Measurements from ENCODE around the gene MAGEF1. TPM values are rescaled to one million over a fixed set of nuclear protein-coding genes. Genes with fewer than 3 reads are reported as not detected.

Gene MAGEF1
- total RNA-seq, 1 donor from 2014 or later, result 30.2 TPM

DNA sequence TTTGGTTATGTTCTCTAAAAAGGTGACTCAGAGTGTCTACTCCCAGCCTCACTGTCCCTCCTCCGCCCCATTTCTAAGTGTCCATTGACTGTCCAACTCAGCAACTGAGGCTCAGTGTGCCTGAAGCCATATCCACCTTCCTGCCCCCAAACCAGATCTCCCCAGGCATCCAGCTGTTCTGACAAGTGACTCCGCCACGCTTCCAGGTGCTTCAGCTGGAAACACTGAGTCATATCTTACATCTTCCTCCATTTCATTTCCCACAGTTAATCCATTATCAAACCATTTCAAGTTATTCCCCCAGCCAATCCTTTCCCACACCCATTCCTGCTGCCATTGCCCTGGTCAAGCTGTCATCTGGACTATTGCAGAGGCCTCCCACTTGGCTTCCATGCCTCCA, 17.1 kb downstream of the MAGEF1 start:
- intact Hi-C loops (cut with DNase I), result no loop called here
- no peak for DNase-seq (ENCODE audit: low spot score)

DNA sequence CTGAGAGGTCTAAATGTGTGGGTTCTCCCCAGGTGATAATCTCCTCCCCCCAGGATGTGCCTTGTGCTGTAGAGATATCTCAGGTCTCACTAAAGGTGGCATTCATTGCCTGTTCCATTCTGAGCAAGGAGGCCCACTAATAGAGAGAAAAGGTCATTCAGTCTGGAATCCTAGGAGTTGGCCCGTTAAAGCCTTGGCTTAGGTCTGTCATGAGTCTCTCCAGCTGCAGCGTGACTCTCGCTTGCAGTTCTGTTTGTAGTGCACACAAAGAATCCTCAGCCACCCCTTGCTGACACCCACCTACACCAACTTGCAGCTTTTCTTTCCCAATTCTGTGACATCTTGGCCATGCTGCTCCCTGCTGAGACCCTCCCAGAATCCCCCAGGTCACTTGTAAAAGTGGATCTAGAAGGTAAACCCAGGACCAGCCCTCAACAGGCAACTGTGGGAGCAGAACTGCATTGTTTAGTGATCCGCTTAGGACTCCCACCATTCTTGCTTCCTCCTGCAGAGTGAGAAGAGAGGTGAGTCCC, 17.7 kb downstream of the MAGEF1 start:
- intact Hi-C loops (cut with DNase I), result no loop called here

DNA sequence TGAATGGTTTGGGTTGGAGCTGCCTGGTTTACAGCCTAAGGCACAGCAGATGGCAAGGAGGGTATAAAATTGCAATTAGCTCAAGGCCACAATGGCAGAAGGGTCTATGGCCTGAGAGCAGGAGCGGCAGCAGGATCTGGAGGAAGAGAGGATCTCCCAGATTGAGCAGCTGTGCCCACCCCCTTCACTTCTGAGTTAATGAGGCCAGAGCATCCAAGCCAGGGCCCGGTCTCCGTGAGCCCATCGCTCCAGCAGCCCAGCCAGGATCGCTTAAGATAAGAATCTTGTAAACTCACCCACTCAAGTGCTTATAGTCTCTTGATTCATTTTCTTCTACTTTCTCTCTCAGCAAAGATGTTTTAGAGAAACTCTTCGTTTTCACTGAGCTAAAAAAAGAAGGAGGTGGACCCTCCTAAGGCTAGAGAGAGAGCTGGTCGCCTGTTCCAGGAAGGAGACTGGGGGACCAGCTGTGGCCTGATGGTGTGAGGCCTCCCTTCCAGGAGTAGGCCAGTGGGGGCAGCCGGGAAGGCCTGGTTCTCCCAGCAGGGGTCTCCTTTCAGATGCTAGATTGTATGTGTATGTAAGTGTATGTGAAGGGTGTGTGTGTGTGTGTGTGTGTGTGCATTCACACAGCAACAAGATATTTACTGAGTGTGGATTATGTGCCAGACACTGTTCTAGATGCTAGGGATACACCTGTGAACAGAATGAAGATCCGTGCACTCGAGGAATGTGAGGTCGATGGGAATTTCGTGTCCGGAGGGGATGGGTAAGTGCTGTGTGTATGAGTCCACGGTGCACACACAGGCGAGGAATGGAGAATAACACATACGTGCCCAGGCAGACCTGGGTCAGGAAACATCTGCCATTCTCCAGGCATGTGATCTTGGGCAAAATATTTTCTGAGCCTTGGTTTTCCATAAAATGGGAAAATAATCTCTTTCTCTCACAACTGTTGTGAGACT, 18.6 kb downstream of the MAGEF1 start:
- intact Hi-C loops (cut with DNase I), result no loop called here
- no peak for DNase-seq (ENCODE audit: low spot score)

More for the DNA sequence above, 17.7 kb downstream of the MAGEF1 start:
- DNase-seq (ENCODE audit: low spot score), result no peak

DNA sequence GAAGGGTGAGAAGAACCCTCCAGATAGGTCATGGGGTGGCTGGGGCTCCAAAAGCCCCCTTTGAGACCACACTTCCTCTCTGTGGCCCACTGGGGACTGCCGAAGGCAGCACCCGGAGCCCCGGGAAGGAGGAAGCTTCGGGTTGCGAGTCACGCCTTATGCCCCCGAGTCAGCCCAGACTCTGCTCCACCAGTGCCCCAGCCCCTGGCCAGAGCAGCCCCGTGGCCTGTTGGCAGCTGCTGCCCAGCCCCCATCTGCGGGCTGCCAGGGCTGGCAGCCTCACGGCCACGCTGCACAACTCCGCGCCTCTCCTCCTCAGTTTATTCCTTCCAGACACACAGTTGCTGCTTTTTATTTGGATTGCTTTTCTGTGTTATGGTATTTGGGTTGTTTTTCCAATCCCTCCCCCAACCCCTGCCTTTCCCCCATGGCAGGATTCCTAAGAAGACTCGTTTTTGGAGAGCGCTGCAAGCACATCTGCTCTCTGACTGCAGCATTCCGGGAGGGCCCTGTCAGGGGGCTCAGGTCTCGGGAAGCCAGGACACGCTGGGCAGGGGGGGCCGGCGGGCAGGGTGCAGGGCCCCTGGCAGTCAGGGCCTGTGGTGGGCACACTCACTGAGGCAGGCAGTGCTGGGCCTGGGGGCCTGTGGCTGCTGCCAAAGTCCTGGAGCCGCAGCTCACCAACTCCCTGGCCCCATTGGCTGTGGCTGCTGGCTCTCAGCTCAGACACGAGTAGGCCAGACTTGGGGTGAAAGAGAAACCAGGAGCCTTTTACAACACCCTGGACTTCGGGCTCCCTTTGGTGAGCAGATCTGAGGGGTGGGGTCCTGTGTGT, 20.2 kb downstream of the MAGEF1 start:
- intact Hi-C loops (cut with DNase I), result no loop called here
- no peak for DNase-seq (ENCODE audit: low spot score)

DNA sequence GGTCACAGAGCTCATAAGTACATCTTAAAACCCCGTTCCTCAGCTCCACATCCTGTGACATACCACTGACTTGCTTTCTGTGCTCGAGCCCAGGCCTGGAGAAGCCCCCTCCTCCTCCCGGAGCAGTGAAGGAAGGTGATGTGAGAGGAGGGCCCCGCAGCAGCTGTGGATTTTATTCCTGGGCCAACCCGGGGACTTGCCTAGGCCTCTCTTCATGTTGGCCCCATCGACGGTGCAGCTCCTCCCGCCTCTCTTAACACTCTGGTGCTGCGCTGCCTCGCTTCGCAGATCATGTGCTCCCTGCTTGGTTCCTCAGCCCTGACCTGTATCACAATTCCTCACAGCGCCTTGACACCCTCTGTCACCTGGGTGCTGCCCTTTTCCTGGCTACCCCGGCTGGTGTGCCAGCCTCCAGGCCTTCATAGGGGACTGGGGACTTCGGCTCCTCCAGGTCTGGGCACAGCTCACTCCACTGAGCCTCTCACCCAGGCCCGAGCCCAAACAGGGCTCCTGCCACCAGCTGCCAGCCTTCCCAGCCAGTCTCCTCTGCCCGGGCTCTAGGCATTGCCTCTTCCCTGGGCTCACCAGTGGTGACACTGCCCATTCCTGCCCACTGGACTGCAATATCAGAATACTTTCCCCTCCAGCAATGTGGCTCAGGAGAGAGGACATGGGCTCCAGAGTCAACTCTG, 21.5 kb downstream of the MAGEF1 start:
- no peak for DNase-seq (ENCODE audit: low spot score)
- intact Hi-C loops (cut with DNase I), result no loop called here

DNA sequence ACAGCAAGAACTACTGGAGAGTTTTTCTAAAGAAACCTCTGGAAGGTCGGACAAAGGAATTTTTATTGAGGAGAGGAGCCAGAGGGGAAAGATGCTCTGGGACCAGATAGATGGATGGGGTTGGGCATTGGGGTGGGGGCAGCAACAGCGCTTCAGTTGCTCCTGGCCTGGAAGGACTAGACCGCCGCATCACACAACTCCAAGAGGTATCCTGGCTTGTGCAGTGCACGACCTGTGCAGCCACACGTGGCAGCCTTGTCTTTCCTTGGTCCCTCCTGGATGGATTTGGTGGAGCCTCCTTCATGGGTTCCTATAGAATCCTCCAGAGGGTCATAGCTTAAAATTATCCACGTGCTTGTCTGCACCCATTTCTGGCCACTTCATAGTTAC, 23.0 kb downstream of the MAGEF1 start:
- no peak for DNase-seq (ENCODE audit: low spot score)
- intact Hi-C loops (cut with DNase I), result no loop called here

DNA sequence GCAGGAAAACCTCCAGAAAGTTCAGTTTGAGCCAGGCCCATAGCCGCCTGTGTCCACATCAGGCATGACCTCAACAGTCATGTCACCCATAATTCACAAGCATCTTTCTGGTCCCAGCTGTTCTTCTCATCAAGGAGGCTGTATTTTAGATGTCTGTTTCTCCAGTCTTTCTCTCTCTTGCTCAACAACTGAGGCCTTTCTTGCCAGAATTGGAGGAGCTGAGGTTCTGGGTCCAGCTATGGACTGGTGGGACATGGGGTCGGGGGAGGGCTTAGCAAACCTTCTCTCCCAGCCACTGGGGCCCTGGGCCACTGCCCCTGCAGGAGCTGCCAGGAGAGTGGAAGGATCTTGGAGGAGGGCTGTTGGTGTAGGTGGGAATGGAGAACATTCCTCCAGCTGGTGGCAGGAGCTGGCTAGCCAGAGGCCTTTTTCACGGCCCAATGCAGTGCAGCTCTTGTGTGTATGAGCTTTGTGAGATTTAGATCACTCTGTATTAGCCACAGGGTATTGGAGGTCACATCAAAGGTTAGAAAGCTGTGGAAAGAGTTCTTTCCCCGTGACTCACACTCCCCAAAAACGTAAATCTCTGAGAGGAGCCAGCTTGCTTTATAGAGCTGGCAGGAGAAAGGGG, 23.5 kb downstream of the MAGEF1 start:
- intact Hi-C loops (cut with DNase I), result no loop called here
- DNase-seq (ENCODE audit: low spot score), result no peak

DNA sequence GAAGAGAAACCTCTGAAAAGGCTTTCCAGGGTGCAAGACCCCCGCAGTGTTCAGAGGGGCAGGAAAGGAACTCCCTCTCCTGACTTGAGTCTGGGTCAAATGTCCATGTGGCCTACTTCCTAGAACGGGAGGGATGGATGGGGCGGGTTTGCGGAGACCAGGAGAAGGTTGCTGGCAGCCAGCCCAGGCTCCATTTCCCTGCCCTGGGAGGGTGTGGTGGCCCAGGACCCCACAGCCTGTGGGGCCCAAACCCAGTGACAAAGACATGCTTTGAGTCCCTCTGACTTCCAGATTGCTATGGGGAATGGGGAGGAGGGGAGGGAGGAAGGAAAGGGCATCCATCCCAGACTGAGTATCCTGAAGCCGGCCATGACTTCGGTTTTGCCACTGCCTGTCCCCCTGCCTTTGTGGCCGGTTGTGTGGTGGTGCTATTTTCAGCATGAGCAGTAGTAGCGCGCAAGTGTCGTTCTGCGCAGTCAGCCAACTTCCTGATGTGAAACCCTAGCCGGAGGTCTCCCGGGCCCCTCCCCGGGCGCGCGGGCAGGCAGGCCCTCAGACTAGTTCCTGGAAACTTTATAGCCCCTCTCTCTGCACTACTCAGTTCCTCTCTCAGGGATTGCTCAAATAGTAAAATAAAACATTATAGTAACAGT, 24.4 kb downstream of the MAGEF1 start:
- DNase-seq (ENCODE audit: low spot score), result peak; percentile 75
- intact Hi-C loops (cut with DNase I), result no loop called here

DNA sequence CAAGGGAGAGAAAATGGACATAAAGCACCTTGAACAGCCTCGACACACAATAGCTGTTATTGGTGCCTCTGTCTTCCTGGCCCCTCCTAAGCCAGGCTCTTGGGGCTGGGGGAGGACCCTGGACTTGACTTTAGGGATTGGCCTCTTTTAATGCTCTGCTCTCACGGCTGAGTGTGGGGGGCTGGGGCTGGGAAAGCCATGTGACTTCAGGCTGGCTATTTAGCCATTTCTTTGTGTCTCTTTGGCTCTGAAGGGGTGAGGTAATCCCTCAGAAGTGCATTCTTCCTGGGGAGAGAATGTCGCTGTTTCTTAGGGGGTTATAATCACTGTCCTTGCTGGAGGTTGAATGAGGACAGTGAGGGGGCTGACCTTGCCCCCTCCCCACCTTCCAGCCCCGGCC, 26.2 kb downstream of the MAGEF1 start:
- DNase-seq (ENCODE audit: low spot score), result no peak

DNA sequence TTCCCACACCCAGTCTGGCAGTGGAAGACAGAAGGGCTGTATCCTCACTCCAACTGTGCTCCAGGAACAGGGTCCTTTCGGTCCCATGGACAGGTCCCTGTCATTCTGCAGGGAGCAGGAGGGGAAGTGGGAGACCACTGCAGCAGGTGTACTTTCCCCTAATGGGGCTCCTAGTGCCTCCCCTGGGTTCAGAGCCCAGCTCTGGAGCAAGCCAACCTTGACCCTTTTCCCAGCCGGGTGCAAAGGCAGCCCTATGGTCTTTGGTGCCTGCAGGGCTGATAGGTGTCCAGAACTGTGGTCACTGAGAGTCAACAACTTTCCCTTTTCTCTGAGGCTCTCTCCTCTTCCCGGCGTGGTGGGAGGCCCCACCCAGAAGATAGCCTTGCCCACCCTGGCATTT, 26.8 kb downstream of the MAGEF1 start:
- intact Hi-C loops (cut with DNase I), result no loop called here
- no peak for DNase-seq (ENCODE audit: low spot score)

More for the DNA sequence above, 26.2 kb downstream of the MAGEF1 start:
- intact Hi-C loops (cut with DNase I), result no loop called here

DNA sequence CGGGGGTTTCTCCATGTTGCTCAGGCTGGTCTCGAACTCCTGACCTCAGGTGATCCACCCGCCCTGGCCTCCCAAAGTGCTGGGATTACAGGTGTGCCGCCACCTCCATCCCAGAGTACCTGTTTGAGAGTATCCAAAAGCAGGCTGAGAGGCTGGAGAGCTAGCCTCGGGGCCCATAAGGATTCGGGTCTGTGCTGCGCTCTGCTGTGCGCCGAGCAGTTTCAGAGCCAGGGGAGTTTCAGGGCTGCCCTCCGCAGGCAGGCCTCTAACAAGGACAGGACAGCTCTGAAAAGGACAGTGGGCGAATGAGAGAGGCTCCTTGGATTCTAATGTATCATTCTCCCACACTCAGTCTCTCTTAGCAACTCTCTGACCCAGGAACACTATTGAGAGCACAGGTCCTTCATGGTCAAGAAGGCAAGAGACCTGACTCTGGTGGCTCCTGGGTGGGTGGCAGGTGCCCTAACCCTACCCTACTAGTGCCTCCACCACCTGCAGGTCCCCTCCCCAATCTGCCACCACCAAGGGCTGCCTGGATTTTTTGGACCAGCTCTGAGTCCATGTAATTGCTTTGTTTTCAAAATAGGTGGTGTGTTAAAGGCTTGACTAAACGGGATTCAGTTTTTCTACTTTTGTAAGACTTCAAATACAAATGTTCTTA, 27.8 kb downstream of the MAGEF1 start:
- intact Hi-C loops (cut with DNase I), result no loop called here
- no peak for DNase-seq (ENCODE audit: low spot score)

DNA sequence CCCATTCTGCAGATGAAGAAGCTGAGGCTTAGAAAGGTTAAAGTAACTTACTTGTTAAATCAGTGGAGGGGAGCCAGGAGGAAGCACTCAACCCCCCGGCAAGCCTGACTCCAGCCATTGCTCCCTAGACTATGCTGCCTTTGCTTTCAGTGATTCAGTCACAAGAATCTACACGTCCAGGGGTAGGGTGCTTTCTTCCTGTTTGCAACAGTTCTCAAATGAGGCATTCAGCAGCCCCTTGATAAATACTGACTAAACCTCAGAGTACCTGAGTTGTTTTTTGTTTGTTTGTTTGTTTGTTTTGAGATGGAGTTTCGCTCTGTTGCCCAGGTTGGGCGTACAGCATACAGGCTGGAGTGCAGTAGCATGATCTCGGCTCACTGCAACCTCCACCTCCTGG, 28.6 kb downstream of the MAGEF1 start:
- DNase-seq (ENCODE audit: low spot score), result no peak
- intact Hi-C loops (cut with DNase I), result no loop called here

DNA sequence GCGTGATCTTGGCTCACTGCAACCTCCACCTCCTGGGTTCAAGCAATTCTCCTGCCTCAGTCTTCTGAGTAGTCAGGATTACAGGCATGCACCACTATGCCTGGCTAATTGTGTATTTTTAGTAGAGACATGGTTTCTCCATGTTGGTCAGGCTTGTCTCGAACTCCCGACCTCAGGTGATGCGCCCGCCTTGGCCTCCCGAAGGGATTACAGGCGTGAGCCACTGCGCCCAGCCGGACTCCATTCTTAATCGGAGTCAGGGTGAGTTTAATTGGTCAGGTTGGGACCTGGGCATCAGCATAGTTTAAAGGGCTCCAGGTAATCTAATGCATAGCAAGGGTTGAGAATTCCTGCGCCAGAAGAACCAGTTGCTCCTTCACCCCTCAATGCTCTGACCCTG, 29.2 kb downstream of the MAGEF1 start:
- no peak for DNase-seq (ENCODE audit: low spot score)
- intact Hi-C loops (cut with DNase I), result no loop called here

DNA sequence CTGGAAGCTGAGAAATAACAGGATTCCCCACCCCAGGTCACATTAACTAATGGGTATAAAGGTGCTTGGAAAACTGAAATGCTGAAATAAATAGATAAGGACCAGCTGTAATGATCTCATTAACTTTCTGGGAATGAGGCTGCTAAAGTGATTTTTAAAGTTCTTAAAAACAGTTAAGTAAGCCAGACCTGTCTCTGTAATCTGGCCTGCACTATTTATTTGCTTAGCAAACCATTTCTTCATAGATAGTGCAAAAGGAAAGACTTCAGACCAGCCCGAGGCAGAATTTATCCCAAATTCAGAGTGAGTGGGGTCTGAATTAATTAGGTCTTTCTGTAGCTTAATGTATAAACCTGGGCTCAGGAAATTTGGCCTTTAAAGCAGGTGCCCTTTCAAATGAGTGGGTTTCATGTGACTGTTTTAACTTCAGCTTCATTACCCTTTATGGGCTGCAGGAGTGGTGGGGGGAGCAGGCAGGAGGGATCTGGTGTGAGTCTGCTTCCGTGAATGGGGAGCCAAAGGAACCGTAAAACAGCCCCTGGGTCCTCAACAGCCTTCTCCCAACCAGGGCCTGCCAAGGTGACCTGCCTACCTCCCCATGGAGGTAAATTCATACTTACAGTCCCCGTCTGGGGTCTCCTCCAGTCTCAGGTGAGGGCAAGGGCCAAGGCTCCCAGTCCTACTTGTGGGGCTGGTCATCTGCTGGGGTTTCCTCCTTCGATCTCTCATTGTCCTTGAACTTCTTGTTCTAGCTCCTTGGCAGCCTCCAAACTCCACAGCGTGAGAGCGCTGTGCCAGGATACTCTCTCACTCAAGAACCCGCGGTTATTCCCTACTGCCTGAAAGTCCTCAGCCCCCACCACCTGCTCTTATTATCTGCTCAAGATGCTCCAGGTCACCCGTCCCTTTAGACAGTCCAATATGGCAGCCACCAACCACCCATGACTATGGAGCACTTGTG, 31.2 kb downstream of the MAGEF1 start:
- DNase-seq (ENCODE audit: low spot score), result no peak

DNA sequence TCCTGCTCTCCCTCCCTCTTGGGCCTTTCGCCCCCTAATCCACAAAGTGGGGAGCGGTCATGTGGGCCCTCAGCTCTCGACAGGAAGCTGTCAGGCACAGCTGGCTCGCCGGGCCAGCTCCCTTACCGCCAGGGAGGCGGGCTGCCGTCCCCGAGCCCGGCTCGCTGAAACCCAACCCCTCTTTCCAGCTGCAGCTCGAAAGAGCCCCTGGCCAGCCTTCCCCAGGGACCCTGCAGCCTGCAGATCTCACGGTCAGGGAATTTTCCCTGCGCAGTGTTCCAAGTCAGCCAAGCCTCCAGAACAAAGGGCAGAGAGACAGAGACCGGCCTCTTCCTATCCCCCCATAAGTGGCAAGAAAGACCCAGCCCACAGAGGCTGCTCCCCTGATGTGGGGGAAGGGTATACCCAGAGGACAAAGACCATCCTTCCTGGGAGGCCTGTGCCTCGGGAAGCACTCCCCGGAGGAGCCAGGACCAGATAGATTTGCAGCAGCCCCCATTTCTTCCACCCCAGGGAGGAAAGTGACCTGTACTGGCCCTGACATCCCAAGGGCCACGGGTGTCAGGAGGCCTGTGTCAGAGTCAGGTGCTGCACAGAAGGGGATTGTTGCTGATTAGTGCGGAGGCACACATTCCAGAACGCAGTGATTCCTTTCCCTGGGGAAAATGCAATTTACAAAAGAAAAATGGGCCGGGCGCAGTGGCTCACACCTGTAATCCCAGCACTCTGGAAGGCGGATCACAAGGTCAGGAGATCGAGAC, 32.6 kb downstream of the MAGEF1 start:
- no peak for DNase-seq (ENCODE audit: low spot score)
- intact Hi-C loops (cut with DNase I), result no loop called here

More for the DNA sequence above, 31.2 kb downstream of the MAGEF1 start:
- intact Hi-C loops (cut with DNase I), result no loop called here

DNA sequence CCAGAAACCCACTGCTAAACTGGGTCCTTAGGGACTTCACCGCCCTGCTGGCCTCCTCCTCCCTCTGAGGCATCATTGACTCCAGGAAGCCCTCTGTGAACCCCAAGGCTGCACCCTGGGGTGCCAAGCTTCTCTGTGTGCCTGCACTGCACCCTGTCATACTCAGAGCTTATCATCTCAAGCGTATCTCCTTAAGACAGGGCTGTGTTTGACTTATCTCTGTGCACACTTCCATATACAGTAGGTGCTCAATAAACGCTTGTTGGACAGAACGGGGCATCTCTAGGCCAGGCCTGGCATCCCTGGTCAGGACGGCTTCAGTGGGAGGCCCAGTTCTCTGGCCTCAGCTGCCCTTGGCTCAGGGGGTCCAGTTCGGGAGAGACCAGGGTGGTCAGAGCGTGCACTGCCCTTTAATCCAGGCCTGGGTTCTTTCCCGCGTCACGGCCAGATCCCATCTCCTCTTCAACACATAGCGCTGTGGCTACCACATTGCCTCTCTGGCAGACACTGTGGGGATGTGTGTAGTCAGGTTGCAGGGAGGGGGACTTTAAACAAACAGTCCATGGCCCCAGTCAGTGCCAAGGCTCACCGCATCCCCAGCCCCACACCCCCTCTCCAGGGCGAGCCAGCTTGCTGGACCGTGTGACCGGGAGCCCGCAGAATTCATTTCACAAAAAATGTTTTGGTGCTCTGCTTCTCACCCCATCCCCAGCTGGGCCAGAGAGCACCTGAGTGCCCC, 33.4 kb downstream of the MAGEF1 start:
- DNase-seq (ENCODE audit: low spot score), result no peak
- intact Hi-C loops (cut with DNase I), result no loop called here

Measured in cardiac septum (tissue), 1 donor.